SK-N-SH (cell line): Measurements from ENCODE around the gene AMDHD2. TPM values are rescaled to one million over a fixed set of nuclear protein-coding genes. Genes with fewer than 3 reads are reported as not detected.

ENCODE experiments used
- CHD2 ChIP-seq: fragments of 150-350 bp; IDR thresholded peaks from 2 replicates; pipeline ENCODE4 v1.6.1; 2018; ENCODE audit warnings: low read length; ENCODE audit not compliant: partially characterized antibody
- ELF1 ChIP-seq: IDR thresholded peaks from 2 replicates; pipeline ENCODE4 v1.4.0; 2012
- EP300 ChIP-seq, 2 experiments: IDR thresholded peaks; 2 replicates each; pipeline versions ENCODE4 v1.4.0 to v1.6.1; 2012; ENCODE audit warnings: borderline replicate concordance in 1 of 2, low read depth in 1 of 2, low read length in 1 of 2
- EZH2phosphoT487 ChIP-seq: fragments of 200-600 bp; sonication (generic); IDR thresholded peaks from 2 replicates; pipeline ENCODE4 v1.6.1; 2017; ENCODE audit warnings: low read depth, mixed run types, mild to moderate bottlenecking, antibody characterized with exemption, moderate library complexity, borderline replicate concordance
- FOXJ3 ChIP-seq: sonication (generic); formaldehyde crosslinking; IDR thresholded peaks from 2 replicates; pipeline ENCODE4 v1.5.1; 2020; ENCODE audit warnings: mild to moderate bottlenecking, missing genetic modification reagents
- FOXM1 ChIP-seq: IDR thresholded peaks from 2 replicates; pipeline ENCODE4 v1.4.0; 2012; ENCODE audit warnings: low read depth, mild to moderate bottlenecking
- GABPA ChIP-seq: IDR thresholded peaks from 2 replicates; pipeline ENCODE4 v1.4.0; 2012; ENCODE audit warnings: low read depth, mild to moderate bottlenecking
- MEF2A ChIP-seq: IDR thresholded peaks from 2 replicates; pipeline ENCODE4 v1.4.0; 2012; ENCODE audit warnings: low read depth, borderline replicate concordance
- NFIC ChIP-seq: IDR thresholded peaks from 2 replicates; pipeline ENCODE4 v1.4.0; 2012; ENCODE audit warnings: borderline replicate concordance
- RAD21 ChIP-seq: IDR thresholded peaks from 2 replicates; pipeline ENCODE4 v1.6.1; 2012; ENCODE audit warnings: mild to moderate bottlenecking, low read length
- RCOR1 ChIP-seq: fragments of 150-350 bp; IDR thresholded peaks from 2 replicates; pipeline ENCODE4 v1.6.1; 2017; ENCODE audit warnings: antibody characterized with exemption, low read length
- RFX5 ChIP-seq: IDR thresholded peaks from 2 replicates; pipeline ENCODE4 v1.6.1; 2012; ENCODE audit warnings: mild to moderate bottlenecking, improper control_type of control experiment, low read length
- SIN3A ChIP-seq: IDR thresholded peaks from 2 replicates; pipeline ENCODE4 v1.6.1; 2012; ENCODE audit warnings: low read depth, mild to moderate bottlenecking, low read length, moderate library complexity, borderline replicate concordance
- TCF12 ChIP-seq: IDR thresholded peaks from 2 replicates; pipeline ENCODE4 v1.4.0; 2012
- polyA plus RNA-seq, 3 experiments: library from polyadenylated mRNA; depleted of rRNA; stranded (reverse); fragments of >200 nt; gene quantifications; 2 replicates each; pipeline ENCODE4 v1.2.3, GENCODE V29; 2012
- TF ChIP-seq, protein P1 (sequence below): IDR thresholded peaks from 2 replicates; pipeline ENCODE4 v1.4.0; 2012; ENCODE audit warnings: low read depth, borderline replicate concordance
- TF ChIP-seq, protein P2 (sequence below): IDR thresholded peaks from 2 replicates; pipeline ENCODE4 v1.4.0; 2012; ENCODE audit warnings: low read depth
- TF ChIP-seq, protein P3 (sequence below): IDR thresholded peaks from 2 replicates; pipeline ENCODE4 v1.4.0; 2012; ENCODE audit warnings: low read depth, borderline replicate concordance
- TF ChIP-seq, protein P4 (sequence below): IDR thresholded peaks from 2 replicates; pipeline ENCODE4 v1.6.1; 2012; ENCODE audit warnings: mild to moderate bottlenecking, low read depth, low read length, moderate library complexity
- TF ChIP-seq, protein P5 (sequence below): IDR thresholded peaks from 2 replicates; pipeline ENCODE4; 2012

AMDHD2 gene
- polyA plus RNA-seq, 1 of the 3 experiments (the other 2 are of a cell fraction): 38.1 TPM

DNA sequence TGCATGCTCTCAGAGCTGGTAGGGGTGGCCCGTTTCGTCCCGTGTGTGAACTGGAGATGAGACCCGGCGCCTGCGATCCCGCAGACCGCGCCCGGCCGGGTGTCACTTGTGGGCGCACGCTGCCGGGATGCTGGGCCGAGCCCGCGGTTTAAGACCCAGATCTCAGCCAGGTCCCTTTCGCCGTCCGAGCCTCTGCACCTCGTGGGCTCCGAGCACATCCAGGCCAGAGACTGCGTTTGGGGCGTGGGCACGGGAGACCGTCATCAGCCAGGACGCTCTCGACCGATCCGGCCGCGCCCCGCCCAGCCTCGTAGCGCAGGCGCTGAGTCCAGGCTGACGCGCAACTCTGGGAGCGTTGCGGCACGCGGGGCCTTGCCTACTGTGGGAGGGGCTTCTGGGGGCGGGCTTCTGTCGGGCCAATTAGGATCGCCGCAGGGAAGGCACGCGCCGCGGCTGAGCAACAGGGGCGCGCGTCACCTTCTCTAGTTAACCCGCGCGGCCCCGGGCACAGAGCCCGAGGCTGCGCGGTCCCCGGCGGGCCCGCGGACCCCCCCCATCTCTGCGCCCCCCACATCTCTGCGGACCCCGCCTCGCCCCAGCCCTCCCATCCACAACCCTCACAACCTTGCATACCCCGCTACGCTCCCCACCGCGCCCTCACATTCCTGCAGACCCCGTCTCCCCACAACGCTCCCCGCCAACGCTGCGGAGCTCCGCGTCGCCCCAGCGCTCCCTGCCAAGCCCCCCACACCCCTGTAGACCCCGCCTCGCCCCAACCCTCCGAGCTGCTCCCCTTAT is 11.7 kb downstream of the AMDHD2 start (continued):
- TF ChIP-seq EP300 (IDR thresholded peaks at IDR 0.05; ENCODE audit: borderline replicate concordance in 1 of 2, low read depth in 1 of 2, low read length in 1 of 2): no peak
- TF ChIP-seq RAD21: no peak
- no peak for TF ChIP-seq NFIC
- TF ChIP-seq, protein P1, sequence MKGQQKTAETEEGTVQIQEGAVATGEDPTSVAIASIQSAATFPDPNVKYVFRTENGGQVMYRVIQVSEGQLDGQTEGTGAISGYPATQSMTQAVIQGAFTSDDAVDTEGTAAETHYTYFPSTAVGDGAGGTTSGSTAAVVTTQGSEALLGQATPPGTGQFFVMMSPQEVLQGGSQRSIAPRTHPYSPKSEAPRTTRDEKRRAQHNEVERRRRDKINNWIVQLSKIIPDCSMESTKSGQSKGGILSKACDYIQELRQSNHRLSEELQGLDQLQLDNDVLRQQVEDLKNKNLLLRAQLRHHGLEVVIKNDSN: peak; percentile 43; the same call in 1 of the 2 replicates
- TF ChIP-seq FOXM1: no peak
- TF ChIP-seq EZH2phosphoT487: no peak
- TF ChIP-seq, protein P2, sequence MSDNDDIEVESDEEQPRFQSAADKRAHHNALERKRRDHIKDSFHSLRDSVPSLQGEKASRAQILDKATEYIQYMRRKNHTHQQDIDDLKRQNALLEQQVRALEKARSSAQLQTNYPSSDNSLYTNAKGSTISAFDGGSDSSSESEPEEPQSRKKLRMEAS: peak; percentile 83
- no peak for TF ChIP-seq GABPA
- TF ChIP-seq MEF2A: no peak
- TF ChIP-seq, protein P3, sequence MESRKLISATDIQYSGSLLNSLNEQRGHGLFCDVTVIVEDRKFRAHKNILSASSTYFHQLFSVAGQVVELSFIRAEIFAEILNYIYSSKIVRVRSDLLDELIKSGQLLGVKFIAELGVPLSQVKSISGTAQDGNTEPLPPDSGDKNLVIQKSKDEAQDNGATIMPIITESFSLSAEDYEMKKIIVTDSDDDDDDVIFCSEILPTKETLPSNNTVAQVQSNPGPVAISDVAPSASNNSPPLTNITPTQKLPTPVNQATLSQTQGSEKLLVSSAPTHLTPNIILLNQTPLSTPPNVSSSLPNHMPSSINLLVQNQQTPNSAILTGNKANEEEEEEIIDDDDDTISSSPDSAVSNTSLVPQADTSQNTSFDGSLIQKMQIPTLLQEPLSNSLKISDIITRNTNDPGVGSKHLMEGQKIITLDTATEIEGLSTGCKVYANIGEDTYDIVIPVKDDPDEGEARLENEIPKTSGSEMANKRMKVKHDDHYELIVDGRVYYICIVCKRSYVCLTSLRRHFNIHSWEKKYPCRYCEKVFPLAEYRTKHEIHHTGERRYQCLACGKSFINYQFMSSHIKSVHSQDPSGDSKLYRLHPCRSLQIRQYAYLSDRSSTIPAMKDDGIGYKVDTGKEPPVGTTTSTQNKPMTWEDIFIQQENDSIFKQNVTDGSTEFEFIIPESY: no peak
- peak; percentile 11; the same call in 1 of the 2 replicates for TF ChIP-seq TCF12
- TF ChIP-seq, protein P4, sequence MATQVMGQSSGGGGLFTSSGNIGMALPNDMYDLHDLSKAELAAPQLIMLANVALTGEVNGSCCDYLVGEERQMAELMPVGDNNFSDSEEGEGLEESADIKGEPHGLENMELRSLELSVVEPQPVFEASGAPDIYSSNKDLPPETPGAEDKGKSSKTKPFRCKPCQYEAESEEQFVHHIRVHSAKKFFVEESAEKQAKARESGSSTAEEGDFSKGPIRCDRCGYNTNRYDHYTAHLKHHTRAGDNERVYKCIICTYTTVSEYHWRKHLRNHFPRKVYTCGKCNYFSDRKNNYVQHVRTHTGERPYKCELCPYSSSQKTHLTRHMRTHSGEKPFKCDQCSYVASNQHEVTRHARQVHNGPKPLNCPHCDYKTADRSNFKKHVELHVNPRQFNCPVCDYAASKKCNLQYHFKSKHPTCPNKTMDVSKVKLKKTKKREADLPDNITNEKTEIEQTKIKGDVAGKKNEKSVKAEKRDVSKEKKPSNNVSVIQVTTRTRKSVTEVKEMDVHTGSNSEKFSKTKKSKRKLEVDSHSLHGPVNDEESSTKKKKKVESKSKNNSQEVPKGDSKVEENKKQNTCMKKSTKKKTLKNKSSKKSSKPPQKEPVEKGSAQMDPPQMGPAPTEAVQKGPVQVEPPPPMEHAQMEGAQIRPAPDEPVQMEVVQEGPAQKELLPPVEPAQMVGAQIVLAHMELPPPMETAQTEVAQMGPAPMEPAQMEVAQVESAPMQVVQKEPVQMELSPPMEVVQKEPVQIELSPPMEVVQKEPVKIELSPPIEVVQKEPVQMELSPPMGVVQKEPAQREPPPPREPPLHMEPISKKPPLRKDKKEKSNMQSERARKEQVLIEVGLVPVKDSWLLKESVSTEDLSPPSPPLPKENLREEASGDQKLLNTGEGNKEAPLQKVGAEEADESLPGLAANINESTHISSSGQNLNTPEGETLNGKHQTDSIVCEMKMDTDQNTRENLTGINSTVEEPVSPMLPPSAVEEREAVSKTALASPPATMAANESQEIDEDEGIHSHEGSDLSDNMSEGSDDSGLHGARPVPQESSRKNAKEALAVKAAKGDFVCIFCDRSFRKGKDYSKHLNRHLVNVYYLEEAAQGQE: no peak
- no peak for TF ChIP-seq FOXJ3
- TF ChIP-seq SIN3A: peak; percentile 45; the same call in 1 of the 2 replicates
- no peak for TF ChIP-seq RCOR1
- TF ChIP-seq ELF1: 0 out of 2 replicates have a peak, but pooled peaks have one; percentile 9
- peak; percentile 56 for TF ChIP-seq CHD2
- TF ChIP-seq, protein P5, sequence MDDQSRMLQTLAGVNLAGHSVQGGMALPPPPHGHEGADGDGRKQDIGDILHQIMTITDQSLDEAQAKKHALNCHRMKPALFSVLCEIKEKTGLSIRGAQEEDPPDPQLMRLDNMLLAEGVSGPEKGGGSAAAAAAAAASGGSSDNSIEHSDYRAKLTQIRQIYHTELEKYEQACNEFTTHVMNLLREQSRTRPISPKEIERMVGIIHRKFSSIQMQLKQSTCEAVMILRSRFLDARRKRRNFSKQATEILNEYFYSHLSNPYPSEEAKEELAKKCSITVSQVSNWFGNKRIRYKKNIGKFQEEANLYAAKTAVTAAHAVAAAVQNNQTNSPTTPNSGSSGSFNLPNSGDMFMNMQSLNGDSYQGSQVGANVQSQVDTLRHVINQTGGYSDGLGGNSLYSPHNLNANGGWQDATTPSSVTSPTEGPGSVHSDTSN: peak; percentile 60; the same call in 1 of the 2 replicates
- peak; percentile 36; the same call in 1 of the 2 replicates for TF ChIP-seq RFX5
- TF ChIP-seq, all 33 proteins: peak for 14
